ENCODE data around the gene ATP2B2. TPM values are rescaled to one million over a fixed set of nuclear protein-coding genes. Genes with fewer than 3 reads are reported as not detected.

Gene ATP2B2
- total and polyA plus RNA-seq, 2 experiments from 2014 or later = 0.42 to 0.63 TPM

GRCh38 chr3:10411598-10412332 is 93.6 kb downstream of the ATP2B2 start:
- Mint-ChIP-seq H3K36me3 (ENCODE audit: low read depth) (no peaks in the 10 kb centered on the region), H3K27ac (no peak overlapping the region; the same call in 1 of the 2 replicates), H3K27me3 (ENCODE audit: insufficient read depth, low read depth, poor library complexity) (peaks cover 7% of the 10 kb centered on the region), H3K9me3 (no peaks in the 10 kb centered on the region; the same call in 2 of the 3 replicates), H3K4me1 (peaks cover 3% of the 10 kb centered on the region; the same call in 1 of the 3 replicates), H3K4me3 (no peak overlapping the region)
- Histone ChIP-seq H3K4me1 (ENCODE audit: insufficient read depth) (no peaks in the 10 kb centered on the region), H3K36me3 (ENCODE audit: insufficient read depth) (no peaks in the 10 kb centered on the region), H4K20me1 (replicated peaks; ENCODE audit: insufficient read depth) (no peaks in the 10 kb centered on the region), H3K9me2 (ENCODE audit: insufficient read depth) (no peaks in the 10 kb centered on the region), H2AFZ (no peak overlapping the region), H3K4me3 (no peak overlapping the region), H3K27ac (ENCODE audit: low read depth) (no peak overlapping the region), H3F3A (replicated peaks; ENCODE audit: low read depth) (no peaks in the 10 kb centered on the region), H3K4me2 (no peak overlapping the region), H3K27me3 (ENCODE audit: insufficient read depth) (no peaks in the 10 kb centered on the region), H3K79me2 (replicated peaks; ENCODE audit: insufficient read depth) (no peaks in the 10 kb centered on the region)
- DNase-seq (ENCODE audit: low spot score) = no peak
- TF ChIP-seq REST (IDR thresholded peaks at IDR 0.05; ENCODE audit: unreplicated experiment) (no peak), ETS1 (IDR thresholded peaks at IDR 0.05) (no peak), ZNF462 (CRISPR knock-in tag; IDR thresholded peaks at IDR 0.05) (no peak), JUNB (IDR thresholded peaks at IDR 0.05; ENCODE audit: unreplicated experiment) (no peak), CTCF (conservative IDR thresholded peaks at IDR 0.05; ENCODE audit: low read depth in 2 of 2) (no peak), EZH2 (IDR thresholded peaks at IDR 0.05; ENCODE audit: low read depth, unreplicated experiment) (no peak), NANOG (IDR thresholded peaks at IDR 0.05; ENCODE audit: borderline replicate concordance) (no peak), ZNF114 (CRISPR knock-in tag; IDR thresholded peaks at IDR 0.05) (no peak), ZNF331 (CRISPR knock-in tag; IDR thresholded peaks at IDR 0.05; ENCODE audit: low read depth) (no peak), STAT1 (IDR thresholded peaks at IDR 0.05; ENCODE audit: unreplicated experiment) (no peak), POLR2AphosphoS5 (IDR thresholded peaks at IDR 0.05; ENCODE audit: low read depth) (no peak), EZH2phosphoT487 (IDR thresholded peaks at IDR 0.05; ENCODE audit: unreplicated experiment) (no peak), CREB1 (CRISPR knock-in tag; IDR thresholded peaks at IDR 0.05; ENCODE audit: low read depth) (no peak)
- ATAC-seq = no peak

Measured in GM23338 (cell line).